HTERT RPE-1 (cell line): ENCODE measurements around the gene PUS7L.
"Not testable (repeated sequence)": the region's sequence is repeated elsewhere in the genome, so short reads cannot be mapped to it uniquely, and the experiment has no call there.

Experiments
- in situ Hi-C: fragments of 300-500 bp; cut with MboI; formaldehyde crosslinking; loops from 4 replicates; pipeline ENCODE4 v1.14.3; 2020; ENCODE audit warnings: low sequenced_read_pairs

The PUS7L gene

DNA sequence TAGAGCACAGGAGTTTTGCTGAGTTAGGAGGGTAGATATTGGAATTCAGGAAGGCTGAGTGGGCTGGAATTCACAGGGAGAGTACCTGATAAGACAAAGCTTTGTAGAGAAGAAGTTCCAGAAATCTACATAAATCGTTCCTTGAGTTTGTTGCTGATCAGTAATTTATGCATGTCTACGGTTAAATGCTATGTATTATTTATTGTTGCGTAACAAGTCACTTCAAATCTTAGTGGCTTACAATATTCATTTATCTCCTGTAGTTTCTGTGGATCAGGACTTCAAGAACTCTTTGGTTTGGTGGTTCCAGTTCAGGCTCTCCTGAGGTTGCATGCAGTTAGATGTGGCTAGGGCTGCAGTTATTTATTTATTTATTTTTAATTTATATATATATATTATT, 7.8 kb downstream of the PUS7L start:
- in situ Hi-C loops, result no loop called here

DNA sequence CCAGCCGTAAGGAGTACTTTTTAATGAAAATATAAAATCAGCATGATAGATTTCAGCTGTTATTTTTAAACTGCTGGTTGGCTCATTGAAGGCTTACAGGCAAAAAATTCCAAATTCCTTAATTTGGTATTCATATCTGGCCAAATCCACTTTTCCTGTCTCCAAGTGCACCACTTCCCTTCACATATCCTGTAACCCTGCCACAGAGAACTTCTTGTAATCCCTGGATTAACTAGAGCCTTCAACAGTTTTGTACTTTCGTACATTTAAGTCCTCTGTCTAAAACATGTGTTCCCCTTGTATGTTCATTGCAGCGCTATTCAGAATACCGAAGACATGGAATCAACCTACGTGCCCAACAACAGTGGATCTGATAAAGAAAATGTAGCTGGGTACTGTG, 9.6 kb downstream of the PUS7L start:
- in situ Hi-C loops, result no loop called here

DNA sequence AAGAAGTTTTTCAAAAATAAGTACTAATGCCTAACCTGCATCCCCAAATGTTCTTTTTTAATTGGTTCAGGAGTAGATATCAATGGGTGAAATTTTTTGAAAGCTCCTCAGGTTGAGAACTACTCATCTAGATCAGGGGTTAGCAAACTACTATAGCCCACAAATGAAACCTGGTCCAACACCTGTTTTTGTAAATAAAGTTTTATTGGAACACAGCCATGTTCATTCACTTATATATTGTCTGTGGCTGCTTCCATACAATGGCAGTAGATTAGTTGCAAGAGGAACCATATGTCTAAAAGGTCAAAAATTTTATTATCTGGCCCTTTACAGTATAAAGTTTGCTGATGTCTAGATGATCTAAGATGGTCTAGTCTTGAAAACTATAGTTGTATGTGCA, 13.8 kb downstream of the PUS7L start:
- in situ Hi-C loops, result no loop called here

DNA sequence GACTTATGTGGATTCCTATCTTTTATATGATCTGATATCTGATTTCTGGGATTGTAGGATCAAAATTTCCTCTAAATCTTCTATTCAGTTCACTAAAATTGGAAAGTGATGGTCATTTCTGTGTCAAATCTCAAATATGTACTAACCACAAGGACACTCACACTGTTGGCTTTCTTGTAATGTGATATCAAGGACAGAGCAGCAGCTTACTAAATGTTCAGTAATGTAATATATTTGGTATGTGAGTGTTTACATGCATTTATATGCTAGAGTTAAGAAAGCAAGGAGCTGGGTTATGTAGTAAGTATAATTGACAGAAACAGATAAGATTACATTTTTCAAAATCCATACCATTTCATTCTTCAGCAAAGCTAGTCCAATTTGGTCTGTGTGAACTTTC, 16.5 kb downstream of the PUS7L start:
- in situ Hi-C loops, result no loop called here

DNA sequence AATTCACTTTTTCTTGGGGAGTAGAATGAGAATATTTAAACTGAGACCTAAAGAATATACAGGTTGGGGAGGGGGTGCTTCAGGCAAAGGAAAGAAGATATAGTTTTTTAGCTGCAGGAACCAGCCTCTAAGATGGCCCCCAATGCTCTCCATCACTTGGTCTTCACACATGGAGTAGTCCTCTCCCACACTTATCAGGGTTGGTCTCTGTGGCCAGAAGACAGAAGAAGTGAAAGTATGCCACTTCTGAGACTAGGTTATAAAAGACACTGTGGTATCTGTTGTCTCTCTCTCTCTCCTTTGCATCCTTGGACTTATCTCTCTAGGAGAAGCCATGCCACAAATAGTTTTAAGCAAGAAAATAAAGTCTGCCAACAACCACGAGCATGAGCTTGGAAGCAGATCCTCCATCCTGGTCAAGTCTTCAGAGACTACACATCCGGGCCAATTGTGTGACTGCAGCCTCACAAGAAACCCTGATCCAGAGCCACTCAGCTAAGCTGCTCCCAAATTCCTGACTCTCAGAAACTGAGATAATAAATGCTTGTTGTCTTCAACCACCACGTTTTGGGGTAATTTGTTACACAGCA, 18.0 kb downstream of the PUS7L start:
- in situ Hi-C loops, result no loop called here

DNA sequence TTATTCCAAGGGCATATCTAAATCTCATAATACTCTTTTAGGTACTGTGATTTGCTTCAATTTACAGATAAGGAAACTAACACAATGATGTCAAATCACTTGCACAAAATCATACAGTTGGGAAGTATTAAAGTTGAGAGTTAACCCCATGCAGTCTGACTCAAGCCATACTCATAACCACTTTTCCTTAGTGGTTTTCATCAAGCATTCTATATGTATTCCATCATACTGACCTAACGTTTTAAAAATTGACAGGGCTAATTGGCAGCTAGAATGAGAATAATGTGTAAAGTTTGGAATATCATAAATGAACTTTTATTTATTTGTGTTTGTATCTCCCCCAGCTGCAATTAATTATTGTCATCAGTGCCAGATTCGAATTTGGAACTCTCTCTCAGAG, 20.9 kb downstream of the PUS7L start:
- in situ Hi-C loops, result no loop called here

DNA sequence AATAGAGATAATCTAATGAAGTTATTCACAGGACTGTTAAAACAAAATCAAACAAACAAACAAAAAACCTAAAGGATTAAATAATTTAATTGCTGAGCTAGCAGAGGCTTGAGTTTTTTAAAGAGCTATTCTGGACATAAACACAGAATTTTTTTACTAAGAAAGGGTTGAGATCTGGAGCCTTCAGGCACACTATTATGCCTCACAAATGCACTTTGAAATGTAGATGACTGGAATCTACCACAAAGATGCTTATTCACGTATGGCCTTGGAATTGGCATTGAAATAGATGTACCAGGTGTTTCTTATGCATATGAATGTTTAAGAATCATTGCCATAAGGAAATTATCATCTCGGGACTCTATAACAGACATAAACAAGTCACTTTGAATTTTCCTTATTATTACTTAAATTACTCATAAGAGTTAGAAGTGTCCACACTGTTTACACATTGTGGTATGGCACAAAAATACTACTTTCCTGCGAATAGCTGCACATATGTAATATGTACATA, 21.6 kb downstream of the PUS7L start:
- in situ Hi-C loops, result no loop called here

DNA sequence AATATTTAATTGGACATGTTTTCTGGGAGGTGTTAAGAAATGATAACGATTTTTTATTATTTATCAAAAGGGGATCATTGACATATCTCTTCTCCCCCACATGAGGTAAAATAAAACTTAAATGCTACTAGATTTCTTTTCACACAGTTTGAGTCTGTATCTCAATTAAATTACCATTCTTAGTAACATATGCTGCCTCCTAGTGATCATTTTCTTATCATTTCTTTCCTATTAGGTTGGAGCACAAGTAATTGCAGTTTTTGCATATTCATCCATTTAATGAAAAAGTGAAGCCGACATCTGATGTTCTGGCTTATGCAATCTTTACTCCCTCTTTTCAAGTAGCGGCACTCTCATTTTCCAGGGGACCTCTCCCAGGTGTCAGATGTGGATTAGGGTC, 24.9 kb downstream of the PUS7L start:
- in situ Hi-C loops, result no loop called here

DNA sequence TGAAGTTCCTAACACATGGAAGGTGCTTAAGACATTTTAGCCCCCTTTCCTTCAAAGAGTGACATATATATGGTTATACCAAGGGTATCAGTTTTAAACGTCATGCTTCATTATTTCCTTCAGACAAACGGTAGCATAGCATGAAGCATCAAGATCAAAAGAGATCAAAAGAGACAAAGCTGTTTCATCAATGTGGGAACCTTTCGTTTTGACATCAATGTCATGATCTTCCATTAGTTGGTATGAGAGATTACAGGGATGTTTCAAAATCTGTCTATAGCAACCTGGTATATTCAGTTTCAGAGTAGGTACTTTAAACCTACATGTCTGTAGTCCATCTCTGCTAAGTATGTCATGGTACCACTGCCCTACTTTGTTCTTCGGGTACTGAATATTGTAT, 28.3 kb downstream of the PUS7L start:
- in situ Hi-C loops, result no loop called here

DNA sequence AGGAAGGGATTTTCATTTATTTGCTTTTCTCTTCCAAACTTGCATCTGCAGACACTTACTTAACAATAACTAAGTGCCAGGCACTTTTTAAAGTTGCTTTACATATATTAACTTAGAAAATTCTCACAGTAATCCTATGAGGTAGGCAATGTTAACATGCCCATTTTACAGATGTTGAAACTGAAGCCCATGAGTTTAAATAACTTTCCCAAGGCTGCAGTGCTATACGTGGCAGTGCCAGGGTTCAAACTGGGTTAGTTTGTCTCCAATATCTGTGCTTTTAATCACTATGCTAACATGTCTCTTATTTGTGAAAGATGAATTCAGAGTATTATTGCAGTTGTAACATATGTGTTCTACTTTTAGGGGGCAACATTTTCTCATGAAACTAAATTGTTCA, 29.9 kb downstream of the PUS7L start:
- in situ Hi-C loops, result no loop called here

DNA sequence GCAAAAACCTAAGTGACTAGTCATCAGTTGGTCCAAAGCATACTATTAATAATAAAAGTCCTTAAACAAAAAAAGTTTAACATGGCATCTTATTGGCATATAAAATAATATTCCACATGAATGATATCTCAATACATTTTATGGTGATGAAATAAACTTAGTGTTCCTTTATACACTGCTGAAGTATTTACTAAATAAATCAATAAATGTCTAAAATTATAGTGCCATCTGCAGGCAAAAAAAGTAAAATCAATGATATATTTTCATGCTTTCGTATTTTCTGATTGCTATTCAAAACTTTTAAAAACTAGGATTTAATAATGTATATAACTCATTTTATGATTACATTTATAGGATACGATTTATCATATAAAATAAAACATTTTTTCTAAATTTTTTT, 30.5 kb downstream of the PUS7L start:
- in situ Hi-C loops, result no loop called here

DNA sequence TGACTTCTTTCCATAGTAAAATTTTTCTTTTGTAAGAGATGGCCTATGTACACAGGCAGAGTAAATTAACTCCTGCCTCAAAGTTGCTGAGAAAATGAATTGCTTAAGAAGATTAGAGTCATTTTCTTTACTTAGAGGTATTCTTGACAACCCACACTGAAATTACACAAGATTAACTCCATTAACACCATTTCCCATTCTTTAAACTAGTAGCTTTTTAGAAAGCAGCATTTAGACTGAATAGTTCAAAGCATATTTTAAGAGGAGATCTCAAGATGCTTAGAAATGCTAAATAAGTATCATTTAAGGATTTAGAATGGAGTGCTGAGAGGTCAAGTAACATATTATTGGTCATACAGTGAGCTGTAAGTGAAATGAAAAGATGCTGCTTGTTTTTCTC, 35.5 kb downstream of the PUS7L start:
- in situ Hi-C loops, result no loop called here

DNA sequence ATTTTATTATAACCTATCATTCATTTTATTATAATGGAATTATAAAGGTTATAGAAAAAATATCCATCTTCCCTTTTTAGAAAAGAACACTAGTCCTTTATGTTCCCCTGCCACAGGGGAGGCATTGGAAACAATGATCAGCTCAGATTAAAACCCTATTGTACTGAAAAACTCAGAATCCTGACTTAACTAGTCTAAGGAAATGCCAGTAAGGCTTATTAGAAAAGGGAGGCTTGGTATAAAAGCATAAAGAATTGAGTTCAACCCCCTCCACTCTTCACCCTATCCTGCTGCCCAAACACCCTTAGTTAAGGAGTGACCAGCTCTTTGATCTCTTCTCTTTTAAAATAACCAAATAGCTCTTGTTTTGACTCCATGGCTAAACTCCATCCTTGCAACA, 36.0 kb downstream of the PUS7L start:
- in situ Hi-C loops, result no loop called here

DNA sequence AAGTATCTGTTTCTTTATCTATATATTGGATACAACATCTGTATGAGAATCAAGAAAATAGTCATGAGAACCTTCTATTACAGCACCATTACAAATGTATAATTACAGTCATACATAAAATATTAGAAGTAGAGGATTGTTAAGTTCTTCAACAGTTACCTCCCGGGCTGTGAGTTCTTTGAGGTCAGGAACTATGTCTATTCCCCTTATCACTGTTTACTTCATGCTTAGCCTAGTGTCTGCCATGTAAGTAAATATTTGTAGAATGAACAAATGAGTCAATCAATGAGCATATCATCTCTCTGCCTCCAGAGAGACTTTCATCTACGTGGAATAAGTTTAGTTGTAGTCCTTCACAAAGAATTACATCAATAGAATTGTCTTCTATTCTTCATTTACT, 47.2 kb downstream of the PUS7L start:
- in situ Hi-C loops, result no loop called here

DNA sequence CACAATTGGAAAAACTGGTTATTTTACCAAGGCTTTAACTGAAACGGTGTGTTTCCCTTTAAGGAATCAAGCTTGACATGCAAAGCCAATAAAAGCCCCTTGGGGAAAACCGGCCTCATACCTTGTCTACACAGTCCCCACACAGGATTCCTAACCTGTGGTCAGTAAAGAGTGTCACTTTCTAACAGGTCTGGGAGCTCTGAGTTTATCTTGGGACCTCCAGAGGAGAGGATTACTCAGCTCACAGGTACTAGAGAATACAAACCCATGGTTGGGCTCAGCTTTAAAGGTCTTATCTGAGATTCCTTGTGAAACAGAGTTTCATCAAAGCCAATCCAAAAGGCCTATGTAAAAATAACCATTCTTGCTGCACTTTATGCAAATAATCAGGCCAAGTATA, 54.8 kb downstream of the PUS7L start:
- in situ Hi-C loops, result not testable (repeated sequence)

DNA sequence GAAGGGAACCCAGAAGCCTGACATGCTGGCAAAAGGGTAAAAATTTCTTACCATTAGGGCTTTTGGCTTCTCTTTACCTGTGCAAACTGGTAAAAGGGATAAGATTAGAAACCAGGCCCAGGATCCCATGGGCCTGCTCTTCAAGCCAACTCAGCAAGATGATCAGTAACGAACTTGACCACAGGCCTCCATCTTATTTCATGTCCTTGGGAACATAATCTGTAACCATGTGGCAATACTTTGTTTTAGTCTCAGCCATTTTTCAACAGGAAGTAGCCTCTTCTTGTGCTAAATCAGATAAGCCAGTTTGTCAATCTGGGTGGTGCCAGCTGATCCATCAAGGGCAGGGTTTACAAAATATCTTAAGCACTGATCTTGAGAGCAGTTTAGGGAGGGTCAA, 57.4 kb downstream of the PUS7L start:
- in situ Hi-C loops, result not testable (repeated sequence)

DNA sequence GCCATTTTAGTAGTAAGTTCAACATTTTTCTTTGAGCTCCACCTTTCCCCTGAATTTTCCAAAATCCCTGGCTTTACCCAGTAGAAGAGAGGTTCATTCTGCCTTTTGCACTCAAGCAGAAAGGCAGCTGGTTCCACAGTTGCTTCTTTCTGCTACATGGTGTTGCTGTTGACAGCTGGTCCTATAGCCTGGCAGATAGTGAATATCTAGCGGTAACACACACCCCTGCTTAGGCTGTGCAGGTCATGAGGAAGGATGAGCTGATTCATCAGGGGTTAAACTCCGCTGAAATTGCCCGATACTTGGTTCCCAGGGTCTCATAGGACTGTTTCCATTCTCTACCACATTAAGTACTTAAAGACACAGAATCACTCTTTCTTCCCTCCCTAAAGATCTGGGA, 62.4 kb downstream of the PUS7L start:
- in situ Hi-C loops, result no loop called here

DNA sequence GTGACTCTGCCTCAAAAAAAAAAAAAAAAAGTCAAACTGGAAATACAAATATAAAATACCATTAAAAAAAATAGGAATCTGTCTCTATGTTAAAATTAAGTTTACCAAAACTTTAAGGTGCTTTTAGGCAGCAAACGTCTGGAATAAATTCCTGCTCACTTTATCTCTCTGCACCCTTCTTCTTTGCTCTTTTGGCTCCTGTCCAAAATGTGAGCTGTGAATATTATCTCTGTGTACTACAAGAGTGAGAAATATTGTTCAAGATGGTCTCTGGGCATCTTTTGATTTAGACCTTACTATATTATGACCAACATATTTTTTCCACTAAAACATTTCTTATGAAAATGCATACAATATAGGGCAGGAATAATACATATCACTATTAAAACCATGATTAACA, 63.7 kb downstream of the PUS7L start:
- in situ Hi-C loops, result no loop called here

DNA sequence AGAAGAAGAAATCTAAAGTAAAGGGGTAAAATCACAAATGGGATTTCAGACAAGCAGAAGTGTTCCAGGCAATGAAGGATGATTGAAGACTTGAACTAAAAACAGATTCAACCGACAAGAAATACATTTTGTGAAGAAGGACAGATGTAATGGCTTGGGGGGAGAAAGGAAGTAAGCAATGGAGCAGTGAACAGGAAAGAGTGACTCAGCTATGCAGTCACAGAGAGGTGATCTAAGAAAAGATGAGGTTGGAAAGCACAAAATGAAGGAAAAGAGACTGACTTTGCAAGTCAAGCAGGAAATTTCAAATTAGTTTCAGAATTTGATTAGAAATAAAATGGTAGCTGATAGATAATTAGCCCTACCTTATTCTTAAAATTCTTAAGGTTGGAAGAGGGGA, 66.5 kb downstream of the PUS7L start:
- in situ Hi-C loops, result no loop called here

DNA sequence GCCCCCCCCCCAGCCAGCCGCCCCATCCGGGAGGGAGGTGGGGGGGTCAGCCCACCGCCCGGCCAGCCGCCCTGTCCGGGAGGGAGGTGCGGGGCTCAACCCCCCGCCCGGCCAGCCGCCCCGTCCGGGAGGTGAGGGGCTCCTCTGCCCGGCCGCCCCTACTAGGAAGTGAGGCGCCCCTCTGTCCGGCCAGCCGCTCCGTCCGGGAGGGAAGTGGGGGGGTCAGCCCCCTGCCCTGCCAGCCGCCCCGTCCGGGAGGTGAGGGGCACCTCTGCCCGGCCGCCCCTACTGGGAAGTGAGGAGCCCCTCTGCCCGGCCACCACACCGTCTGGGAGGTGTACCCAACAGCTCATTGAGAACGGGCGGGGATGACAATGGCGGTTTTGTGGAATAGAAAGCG, 73.1 kb downstream of the PUS7L start:
- in situ Hi-C loops, result not testable (repeated sequence)

DNA sequence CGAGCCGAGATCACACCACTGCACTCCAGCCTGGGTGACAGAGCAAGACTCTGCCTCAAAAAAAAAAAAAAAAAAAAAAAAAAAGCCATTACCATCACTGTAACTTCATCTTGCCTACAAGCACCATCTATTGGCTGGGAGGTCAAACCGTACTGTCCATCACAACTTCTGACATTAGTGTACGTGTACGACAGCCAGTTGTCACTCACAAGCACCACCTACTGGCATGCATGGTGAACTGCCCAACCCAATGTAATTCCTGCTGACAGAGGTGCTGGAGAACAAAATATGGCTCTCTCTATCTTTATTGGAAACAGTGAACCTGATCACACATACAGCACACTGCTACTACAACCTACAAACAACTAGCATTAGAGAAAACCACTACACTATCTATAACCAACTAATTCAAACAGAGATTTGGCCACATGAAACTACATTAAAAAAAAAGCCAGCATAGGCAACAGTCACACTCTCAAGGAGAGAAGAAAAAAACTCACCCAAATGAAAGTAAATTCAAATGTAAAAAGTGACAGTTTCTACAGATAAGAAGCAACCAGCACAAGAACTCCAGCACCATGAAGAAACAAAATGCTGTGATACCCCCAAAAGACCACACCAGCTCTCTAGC, 82.3 kb downstream of the PUS7L start:
- in situ Hi-C loops, result no loop called here

DNA sequence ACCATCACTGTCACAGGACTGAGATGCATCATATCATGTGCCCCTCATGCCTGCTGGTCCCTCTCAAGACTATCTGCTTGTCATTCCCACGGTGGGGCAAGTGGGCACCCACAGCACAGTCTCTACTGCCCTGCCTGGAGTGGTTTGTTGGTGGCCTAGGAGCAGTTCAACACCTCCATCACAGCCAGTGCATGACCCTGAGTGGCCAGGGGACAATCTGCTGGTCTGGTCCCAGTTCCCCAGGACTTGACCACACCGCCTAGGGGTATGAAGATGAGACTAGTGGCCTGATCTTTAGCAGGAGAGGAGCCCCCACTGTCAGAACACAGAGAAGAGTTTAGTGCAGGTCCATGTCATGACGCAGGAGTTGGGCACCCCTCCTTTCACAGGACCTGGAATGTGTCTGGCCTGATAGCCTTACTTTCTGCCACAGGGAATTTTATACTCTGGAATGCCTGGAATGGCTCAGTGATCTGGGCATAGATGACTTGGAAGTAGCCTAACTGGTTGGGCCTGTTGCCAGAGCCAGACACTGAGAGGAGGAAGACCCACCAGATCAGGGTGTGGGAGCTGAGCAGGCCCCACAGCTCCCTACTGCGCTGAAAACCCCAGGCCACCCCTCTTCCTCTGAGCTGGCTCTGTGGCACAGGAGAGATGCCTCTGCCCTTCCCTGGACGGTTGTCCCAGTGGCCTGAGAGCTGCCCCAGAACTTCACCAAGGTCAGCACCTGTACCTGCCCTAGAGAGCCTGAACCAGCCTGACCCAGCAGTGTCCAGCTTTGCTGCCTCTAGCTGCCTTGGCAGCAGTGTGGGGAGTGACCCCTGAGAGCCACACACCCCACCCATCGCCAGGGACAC, 83.3 kb downstream of the PUS7L start:
- in situ Hi-C loops, result no loop called here
